Measurements from ENCODE around the gene RAB3C.

Gene RAB3C

DNA sequence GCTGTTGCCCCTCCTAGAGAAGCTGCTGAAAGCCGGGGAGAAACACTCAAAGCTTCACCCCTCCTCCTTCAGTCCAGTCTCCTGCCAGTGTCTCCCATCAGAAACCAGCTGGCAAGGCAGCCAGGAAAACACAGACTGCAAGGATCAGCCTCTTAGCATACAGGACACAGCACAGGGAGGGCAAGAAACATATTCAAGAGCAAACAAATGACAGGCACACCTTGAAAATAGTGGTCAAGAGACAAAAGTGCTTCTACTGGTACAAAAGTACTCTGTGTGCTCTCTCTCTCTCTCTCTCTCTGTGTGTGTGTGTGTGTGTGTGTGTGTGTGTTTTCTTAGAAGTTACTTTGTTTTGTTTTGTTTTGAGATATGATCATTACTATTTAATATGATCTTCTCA, 227.2 kb downstream of the RAB3C start:
- DNase-seq (ENCODE audit: low spot score), result no peak
- no peak for TF ChIP-seq CTCF (IDR thresholded peaks at IDR 0.05; ENCODE audit: extremely low read depth, missing control alignments)

DNA sequence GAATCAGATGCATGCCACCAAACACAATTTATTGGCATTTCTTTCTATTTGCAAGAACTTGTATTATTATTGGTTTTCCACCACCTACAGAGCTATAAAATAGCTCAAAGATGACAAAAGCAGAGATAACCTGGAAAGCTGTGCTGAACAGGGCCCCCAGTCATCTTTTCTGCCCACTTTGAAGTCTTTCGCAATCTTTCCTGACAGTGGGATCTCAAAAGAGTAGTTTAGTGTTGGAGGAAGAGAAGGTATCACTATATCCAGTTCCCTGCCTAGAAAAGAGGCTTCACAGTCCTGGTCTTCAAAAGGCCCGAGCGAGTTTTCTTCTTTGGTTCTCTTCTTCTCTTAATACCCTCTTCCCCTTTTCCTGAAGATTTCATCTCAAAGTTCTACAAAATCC, 231.0 kb downstream of the RAB3C start:
- no peak for DNase-seq (ENCODE audit: low spot score)
- TF ChIP-seq CTCF (IDR thresholded peaks at IDR 0.05; ENCODE audit: extremely low read depth, missing control alignments), result no peak

DNA sequence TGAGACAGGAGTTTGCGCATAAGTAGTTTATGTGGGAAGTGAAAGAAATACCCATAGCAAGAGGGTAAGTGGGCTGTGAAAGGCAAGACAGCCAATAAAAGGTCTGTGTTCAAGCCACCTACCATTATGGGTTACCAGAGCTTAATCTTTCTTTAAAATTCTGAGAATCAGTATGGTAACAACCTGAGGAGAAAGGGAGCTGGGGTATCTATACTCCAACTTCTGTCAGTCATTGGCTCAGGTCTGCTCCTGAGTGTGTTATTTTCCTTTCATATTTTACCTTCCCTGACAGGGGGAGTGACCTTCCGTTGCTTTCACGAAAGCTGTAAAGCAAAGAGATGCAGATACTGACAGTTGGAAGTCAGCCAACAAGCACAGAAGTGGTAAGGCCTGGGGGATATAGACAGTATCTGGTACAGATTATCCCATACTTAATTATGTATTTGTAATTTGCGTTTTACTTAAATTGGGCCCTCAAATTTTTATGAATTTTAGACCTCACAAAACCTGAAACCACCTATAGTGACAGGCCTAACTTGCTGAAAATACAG, 233.4 kb downstream of the RAB3C start:
- DNase-seq (ENCODE audit: low spot score), result no peak
- TF ChIP-seq CTCF (IDR thresholded peaks at IDR 0.05; ENCODE audit: extremely low read depth, missing control alignments), result no peak

DNA sequence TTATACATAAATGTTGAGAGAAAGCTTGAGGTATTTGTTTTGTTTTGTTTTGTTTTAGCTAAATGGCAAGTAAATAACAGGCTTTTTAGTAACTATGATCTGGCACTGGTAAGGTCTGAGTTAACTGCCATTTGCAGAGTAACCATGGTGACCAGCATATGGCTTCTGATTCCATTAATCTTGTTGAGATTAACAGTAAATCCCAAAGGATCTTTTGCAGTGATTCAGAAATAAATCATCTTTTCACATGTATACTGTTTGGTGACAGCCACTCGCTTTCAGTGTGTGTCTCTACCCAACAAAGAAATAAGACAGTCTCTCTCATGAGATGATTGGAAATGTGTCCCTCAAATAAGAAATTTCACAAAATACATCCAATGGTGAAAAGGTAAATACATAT, 235.6 kb downstream of the RAB3C start:
- no peak for DNase-seq (ENCODE audit: low spot score)

DNA sequence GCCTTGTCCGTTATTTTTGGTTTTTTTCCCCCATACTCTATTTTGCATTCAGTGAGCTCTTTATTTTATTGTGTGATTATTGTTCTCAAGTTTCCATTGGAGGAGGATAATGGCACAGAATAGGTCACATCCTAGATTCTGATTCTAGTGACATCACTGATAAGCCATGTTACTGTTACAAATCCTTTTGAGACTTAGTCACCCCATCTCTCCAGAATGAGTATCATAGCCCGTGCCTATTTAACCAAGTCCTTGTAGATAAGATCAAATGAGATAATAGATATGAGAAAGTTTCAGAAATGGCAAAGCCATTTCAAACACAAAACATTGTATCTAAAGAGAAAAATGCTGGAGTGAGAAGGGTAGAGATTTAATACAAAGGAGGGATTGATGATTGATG, 242.6 kb downstream of the RAB3C start:
- no peak for DNase-seq (ENCODE audit: low spot score)
- no peak for TF ChIP-seq CTCF (IDR thresholded peaks at IDR 0.05; ENCODE audit: extremely low read depth, missing control alignments)

More for the DNA sequence above, 235.6 kb downstream of the RAB3C start:
- no peak for TF ChIP-seq CTCF (IDR thresholded peaks at IDR 0.05; ENCODE audit: extremely low read depth, missing control alignments)

DNA sequence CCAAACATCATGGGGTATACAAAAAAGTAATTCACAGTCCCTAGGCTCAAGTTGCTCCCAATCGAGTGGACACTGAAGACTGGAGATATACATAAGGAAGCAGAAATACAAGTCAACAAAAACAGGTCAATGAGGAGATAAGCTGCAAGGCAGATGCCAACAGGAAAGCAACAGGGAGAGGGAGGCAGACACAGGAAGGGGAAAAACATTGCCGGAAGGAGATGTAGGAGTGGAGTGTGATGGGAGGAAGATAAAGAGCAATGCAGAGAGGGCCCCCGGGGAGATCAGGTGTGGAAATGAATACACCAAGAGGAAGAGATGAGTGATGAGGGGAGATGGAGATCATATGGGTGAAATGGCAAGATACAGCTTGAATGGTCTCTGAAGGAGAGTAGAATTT, 243.0 kb downstream of the RAB3C start:
- TF ChIP-seq CTCF (IDR thresholded peaks at IDR 0.05; ENCODE audit: extremely low read depth, missing control alignments), result no peak
- DNase-seq (ENCODE audit: low spot score), result no peak

- no peak for TF ChIP-seq CTCF (IDR thresholded peaks at IDR 0.05; ENCODE audit: extremely low read depth, missing control alignments)
- DNase-seq (ENCODE audit: low spot score), result no peak
These were observed 244.6 kb downstream of the RAB3C start for GRCh38 chr5:58827463-58827862.

Measured in GM20000 (cell line).